ENCODE measurements around the gene ADGRL2.

The ADGRL2 gene

GRCh38 chr1:81806432-81806770 is 5.7 kb downstream of the ADGRL2 start:
- no peak for DNase-seq

- no peak for DNase-seq
These were observed 8.0 kb downstream of the ADGRL2 start for GRCh38 chr1:81808760-81809159.

- DNase-seq = no peak
These were observed 9.1 kb downstream of the ADGRL2 start for GRCh38 chr1:81809808-81810207.

GRCh38 chr1:81811757-81812371 is 11.1 kb downstream of the ADGRL2 start:
- DNase-seq = no peak

GRCh38 chr1:81812712-81813111 is 12.0 kb downstream of the ADGRL2 start:
- DNase-seq = no peak

- no peak for DNase-seq
These were observed 13.0 kb downstream of the ADGRL2 start for GRCh38 chr1:81813691-81814090.

- no peak for DNase-seq
These were observed 18.9 kb downstream of the ADGRL2 start for GRCh38 chr1:81819613-81820012.

- DNase-seq = no peak
These were observed 20.0 kb downstream of the ADGRL2 start for GRCh38 chr1:81820765-81821164.

- no peak for DNase-seq
These were observed 22.3 kb downstream of the ADGRL2 start for GRCh38 chr1:81823082-81823481.

- no peak for DNase-seq
These were observed 24.0 kb downstream of the ADGRL2 start for GRCh38 chr1:81824759-81825158.

GRCh38 chr1:81827942-81828341 is 27.2 kb downstream of the ADGRL2 start:
- no peak for DNase-seq

GRCh38 chr1:81832573-81832972 is 31.8 kb downstream of the ADGRL2 start:
- DNase-seq = no peak

- DNase-seq = no peak
These were observed 33.0 kb downstream of the ADGRL2 start for GRCh38 chr1:81833722-81834121.

- DNase-seq = no peak
These were observed 33.5 kb downstream of the ADGRL2 start for GRCh38 chr1:81834268-81834667.

GRCh38 chr1:81834921-81835698 is 34.4 kb downstream of the ADGRL2 start:
- DNase-seq = peak; percentile 44

- DNase-seq = no peak
These were observed 35.4 kb downstream of the ADGRL2 start for GRCh38 chr1:81836007-81836626.

GRCh38 chr1:81838600-81839218 is 38.0 kb downstream of the ADGRL2 start:
- DNase-seq = no peak

- no peak for DNase-seq
These were observed 40.1 kb downstream of the ADGRL2 start for GRCh38 chr1:81840805-81841204.

- DNase-seq = no peak
These were observed 41.1 kb downstream of the ADGRL2 start for GRCh38 chr1:81841795-81842194.

- DNase-seq = no peak
These were observed 43.7 kb downstream of the ADGRL2 start for GRCh38 chr1:81844477-81844876.

- no peak for DNase-seq
These were observed 45.9 kb downstream of the ADGRL2 start for GRCh38 chr1:81846630-81847029.

- DNase-seq = no peak
These were observed 46.3 kb downstream of the ADGRL2 start for GRCh38 chr1:81847063-81847462.

- DNase-seq = no peak
These were observed 48.3 kb downstream of the ADGRL2 start for GRCh38 chr1:81848880-81849682.

Measured in femur (tissue), 1 donor.